ENCODE results near the gene SPHKAP. TPM values are rescaled to one million over a fixed set of nuclear protein-coding genes. Genes with fewer than 3 reads are reported as not detected.

Gene SPHKAP
- total and polyA plus RNA-seq, 2 of the 4 experiments (the other 2 are of a cell fraction) = not detected

GRCh38 chr2:227939271-227940027 lies 242.0 kb downstream of the SPHKAP start:
- no peak overlapping the region for H3K18ac ChIP-seq (ENCODE audit: low read depth, low read length)
- no peaks in the 10 kb centered on the region for H3K9me1 ChIP-seq (ENCODE audit: insufficient read depth, low read length)
- H4K5ac ChIP-seq (ENCODE audit: low read depth, low read length) = no peak overlapping the region
- H3K9me3 ChIP-seq (ENCODE audit: control insufficient read depth, insufficient read depth, low read length) = peaks cover 2% of the 10 kb centered on the region; the same call in 1 of the 2 replicates
- H3K27me3 ChIP-seq (ENCODE audit: control insufficient read depth, insufficient read depth, low read length) = no peaks in the 10 kb centered on the region
- no TSS peak for BruUV-seq (replicated peaks)
- no peak overlapping the region for H2BK15ac ChIP-seq (ENCODE audit: low read depth, low read length)
- POLR2A ChIA-PET (ENCODE audit: unreplicated experiment) = no interaction called here
- intact Hi-C loops (cut with micrococcal nuclease) = no loop called here
- in situ Hi-C loops (cut with MboI; ENCODE audit: low sequenced_read_pairs) = no loop called here
- H3K9ac ChIP-seq (ENCODE audit: low read depth, low read length) = no peak overlapping the region
- no peak overlapping the region for H2AK9ac ChIP-seq (replicated peaks; ENCODE audit: low read depth, low read length, poor library complexity)
- no peaks in the 10 kb centered on the region for H3K4me1 ChIP-seq (ENCODE audit: control insufficient read depth, insufficient read depth, low read length)
- H2BK5ac ChIP-seq (ENCODE audit: low read depth, low read length, poor library complexity, severe bottlenecking) = no peak overlapping the region
- peak; percentile 67 for ATAC-seq (ENCODE audit: low read depth)
- H3K36me3 ChIP-seq (ENCODE audit: control insufficient read depth, insufficient read depth, low read length) = no peaks in the 10 kb centered on the region
- no peak overlapping the region for H3K27ac ChIP-seq (ENCODE audit: insufficient read depth, low read length)
- H2AK5ac ChIP-seq (ENCODE audit: low read depth, low read length) = no peak overlapping the region
- no peak overlapping the region for H3K4me3 ChIP-seq (ENCODE audit: insufficient read depth, low read depth, low read length)
- no peaks in the 10 kb centered on the region for H3K79me1 ChIP-seq (ENCODE audit: low read depth in 1 of 2, low read length in 2 of 2)
- CTCF ChIA-PET = no interaction called here
- no peak overlapping the region for H2AFZ ChIP-seq (replicated peaks; ENCODE audit: low read length, poor library complexity)
- H4K8ac ChIP-seq (ENCODE audit: low read depth in 2 of 2, low read length in 2 of 2) = no peak overlapping the region
- H3K14ac ChIP-seq (replicated peaks; ENCODE audit: low read depth, low read length) = no peak overlapping the region
- H4K91ac ChIP-seq (ENCODE audit: insufficient read depth, low read depth, low read length) = no peak overlapping the region
- peak; percentile 15 for DNase-seq
- H3K4ac ChIP-seq (ENCODE audit: low read depth, low read length) = no peak overlapping the region
- no peak overlapping the region for H2BK20ac ChIP-seq (ENCODE audit: low read depth, low read length)
- no peak overlapping the region for H3K56ac ChIP-seq (ENCODE audit: extremely low read depth, insufficient read depth, low read length)
- H2BK120ac ChIP-seq (ENCODE audit: low read depth, low read length) = no peak overlapping the region
- dilution Hi-C loops (cut with HindIII; ENCODE audit: low sequenced_read_pairs, unreplicated experiment) = no loop called here
- H3K4me2 ChIP-seq (ENCODE audit: low read depth, low read length) = no peak overlapping the region
- TF ChIP-seq RAD21 (IDR thresholded peaks at IDR 0.05; ENCODE audit: low read length) (peak; percentile 16; the same call in 1 of the 2 replicates), ELK1 (IDR thresholded peaks at IDR 0.05; ENCODE audit: borderline replicate concordance, low read depth, low read length) (no peak), CTCF (conservative IDR thresholded peaks at IDR 0.05; ENCODE audit: low read depth, low read length) (peak; percentile 25; the same call in 1 of the 2 replicates), SMC3 (IDR thresholded peaks at IDR 0.05; ENCODE audit: low read depth, low read length) (no peak), CEBPB (IDR thresholded peaks at IDR 0.05; ENCODE audit: low read depth, low read length) (no peak), NFE2L2 (IDR thresholded peaks at IDR 0.05; ENCODE audit: low read depth, low read length) (no peak)
- no peak overlapping the region for H3K23ac ChIP-seq (ENCODE audit: low read depth, low read length)
- H4K20me1 ChIP-seq (ENCODE audit: insufficient read depth, low read length) = no peaks in the 10 kb centered on the region
- WGBS, 2 experiments (ENCODE audit: extremely low coverage in 2 of 2, insufficient read length in 1 of 2) = 39% methylated on average over 3 of the region's 11 CpGs; no CpG with 5 or more reads in 1 of the 2 experiments

Measured in IMR-90 (cell line).